A673 (cell line): Measurements from ENCODE around the gene FTCD. TPM values are rescaled to one million over a fixed set of nuclear protein-coding genes. Genes with fewer than 3 reads are reported as not detected.

Source experiments
- BruUV-seq: library from RNA; stranded (reverse); fragments of 400-500 nt; replicated peaks from 2 replicates; lab custom pipeline; 2021; lab: Mats Ljungman, UMichigan
- CTCF ChIA-PET: fragments of 300-600 bp; sonication (Branson Sonifier 250); formaldehyde crosslinking; loops from one replicate; lab custom pipeline; 2022; ENCODE audit warnings: antibody characterized with exemption; lab: Charles Lee
- POLR2A ChIA-PET: fragments of 300-600 bp; sonication (Branson Sonifier 250); formaldehyde crosslinking; loops from one replicate; lab custom pipeline; 2022; ENCODE audit warnings: antibody characterized with exemption; ENCODE audit not compliant: low non-redundant PET; lab: Charles Lee
- DNase-seq: peaks from one replicate; pipeline ENCODE4 v3.0.0-alpha.2; 2015; ENCODE audit warnings: low spot score
- H3K27ac ChIP-seq: fragments of 200-600 bp; sonication (generic); 2 replicates; pipeline ENCODE4 v1.5.1; 2016; ENCODE audit warnings: mixed run types, low read depth, mild to moderate bottlenecking, mixed read lengths, antibody characterized with exemption, low read length; ENCODE audit not compliant: poor library complexity, severe bottlenecking
- H3K27me3 ChIP-seq: fragments of 200-600 bp; sonication (generic); replicated peaks from 2 replicates; pipeline ENCODE4 v1.6.1; 2017; ENCODE audit warnings: mixed run types, low read depth, mild to moderate bottlenecking, mixed read lengths, antibody characterized with exemption, low read length; ENCODE audit not compliant: insufficient read depth, poor library complexity
- H3K36me3 ChIP-seq: fragments of 200-600 bp; sonication (generic); 2 replicates; pipeline ENCODE4 v1.6.1; 2016; ENCODE audit warnings: mixed run types, mild to moderate bottlenecking, mixed read lengths, antibody characterized with exemption, low read length; ENCODE audit not compliant: insufficient read depth, poor library complexity, severe bottlenecking
- H3K4me1 ChIP-seq: fragments of 200-600 bp; sonication (generic); 2 replicates; pipeline ENCODE4 v1.6.1; 2017; ENCODE audit warnings: mixed run types, mild to moderate bottlenecking, mixed read lengths, antibody characterized with exemption, low read length; ENCODE audit not compliant: insufficient read depth, poor library complexity, severe bottlenecking
- H3K4me3 ChIP-seq: fragments of 200-600 bp; sonication (generic); 2 replicates; pipeline ENCODE4 v1.5.1; 2016; ENCODE audit warnings: low read depth, mixed run types, mild to moderate bottlenecking, mixed read lengths, low read length; ENCODE audit not compliant: poor library complexity, severe bottlenecking
- H3K9me3 ChIP-seq: fragments of 200-600 bp; sonication (generic); 2 replicates; pipeline ENCODE4 v1.6.1; 2016; ENCODE audit warnings: mixed run types, low read depth, mild to moderate bottlenecking, mixed read lengths, antibody characterized with exemption, low read length; ENCODE audit not compliant: poor library complexity, severe bottlenecking
- CTCF ChIP-seq: fragments of 300-800, 200-600 bp; sonication (generic); conservative IDR thresholded peaks from 2 replicates; pipeline ENCODE4 v1.5.1; 2017; ENCODE audit warnings: low read depth, mild to moderate bottlenecking, antibody characterized with exemption, low read length, moderate library complexity, mixed read lengths
- EZH2 ChIP-seq: fragments of 200-600 bp; sonication (generic); IDR thresholded peaks from 2 replicates; pipeline ENCODE4 v1.6.1; 2017; ENCODE audit warnings: borderline replicate concordance, low read depth, mild to moderate bottlenecking, mixed read lengths, antibody characterized with exemption, low read length; ENCODE audit not compliant: poor library complexity, severe bottlenecking
- intact Hi-C: fragments of 100-400 bp; cut with micrococcal nuclease; formaldehyde crosslinking; loops from one replicate; pipeline ENCODE4 v1.10.0; 2022; ENCODE audit not compliant: unreplicated experiment
- total RNA-seq: library from RNA; stranded (reverse); gene quantifications from 2 replicates; pipeline ENCODE4 v1.2.3, GENCODE V29; 2021

The FTCD gene
- total RNA-seq, 1 experiment from 2014 or later = 5.4 TPM

GRCh38 chr21:46116776-46117585 lies 38.4 kb downstream of the FTCD start:
- intact Hi-C loops = no loop called here
- H3K27ac ChIP-seq = no peak overlapping the region
- POLR2A ChIA-PET = no interaction called here

DNA sequence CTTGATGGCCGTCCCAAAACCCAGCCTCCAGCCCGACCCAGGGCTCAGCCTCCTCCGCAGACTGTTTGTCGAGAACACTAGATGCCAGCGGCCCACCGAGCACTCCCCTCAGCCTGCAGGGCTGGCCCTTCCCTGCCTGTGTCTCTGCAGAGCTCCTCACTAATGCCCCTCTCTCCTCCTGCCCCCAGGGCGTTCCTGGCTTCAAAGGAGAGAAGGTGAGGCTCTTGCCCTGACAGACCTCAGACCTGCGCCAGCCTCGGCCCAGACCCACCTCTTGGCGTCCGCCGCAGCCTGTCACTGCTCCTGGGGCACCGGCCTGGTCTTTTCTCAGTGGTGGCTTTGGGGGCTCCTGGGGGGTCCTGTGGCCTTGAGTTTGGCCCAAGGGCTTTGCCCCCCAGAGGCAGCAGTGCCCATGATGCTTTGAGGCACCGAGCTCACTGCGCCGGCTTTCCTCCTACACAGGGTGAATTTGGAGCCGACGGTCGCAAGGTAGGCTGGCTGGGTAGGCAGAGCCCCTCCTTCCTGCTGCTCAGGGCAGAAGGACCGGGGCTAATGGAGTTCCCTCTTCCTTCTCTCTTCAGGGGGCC lies 39.1 kb downstream of the FTCD start:
- POLR2A ChIA-PET = no interaction called here
- no peaks in the 10 kb centered on the region for H3K36me3 ChIP-seq

More at GRCh38 chr21:46116776-46117585, 38.4 kb downstream of the FTCD start:
- no peaks in the 10 kb centered on the region for H3K9me3 ChIP-seq
- no TSS peak for BruUV-seq
- TF ChIP-seq EZH2 (no peak), CTCF (no peak)
- no peaks in the 10 kb centered on the region for H3K4me1 ChIP-seq
- no peaks in the 10 kb centered on the region for H3K36me3 ChIP-seq
- DNase-seq = no peak
- CTCF ChIA-PET = no interaction called here
- H3K4me3 ChIP-seq = no peak overlapping the region
- no peaks in the 10 kb centered on the region for H3K27me3 ChIP-seq

DNA sequence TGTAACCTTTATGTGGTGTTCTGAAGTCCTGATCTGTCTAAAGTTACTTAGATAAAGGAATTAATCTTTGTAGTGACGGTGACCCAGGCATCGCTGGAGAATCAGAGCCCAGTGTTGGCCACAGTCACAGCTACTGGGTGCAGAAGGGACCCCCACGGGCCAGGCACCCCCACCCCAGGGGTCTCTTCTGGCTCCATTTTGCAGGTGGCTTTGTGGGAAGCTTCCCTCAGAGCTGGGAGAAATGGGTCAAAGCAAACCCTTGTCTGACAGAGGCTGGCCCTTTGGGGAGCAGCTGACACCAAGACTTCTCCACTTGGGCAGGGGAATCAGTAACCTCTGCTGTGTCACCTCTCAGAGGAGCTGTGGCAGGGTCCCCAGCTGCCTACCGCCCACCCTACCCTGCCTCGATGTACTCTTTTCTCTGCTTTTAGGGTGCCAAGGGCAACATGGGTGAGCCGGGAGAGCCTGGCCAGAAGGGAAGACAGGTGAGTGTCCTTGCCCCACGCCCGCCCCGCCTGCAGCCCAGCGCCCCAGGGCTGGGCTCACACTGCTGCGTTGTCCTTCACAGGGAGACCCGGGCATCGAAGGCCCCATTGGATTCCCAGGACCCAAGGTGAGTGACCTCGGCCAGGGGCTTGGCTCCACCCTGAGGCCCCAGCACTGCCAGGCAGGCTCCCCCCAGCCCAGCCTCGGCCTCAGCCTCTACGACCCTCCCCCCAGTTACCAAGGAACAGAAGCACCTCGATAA lies 39.8 kb downstream of the FTCD start:
- no peak overlapping the region for H3K27ac ChIP-seq
- no TSS peak for BruUV-seq
- intact Hi-C loops = no loop called here
- H3K4me1 ChIP-seq = no peaks in the 10 kb centered on the region
- H3K4me3 ChIP-seq = no peak overlapping the region
- H3K9me3 ChIP-seq = no peaks in the 10 kb centered on the region
- ChIA-PET CTCF (no interaction called here), POLR2A (no interaction called here)
- TF ChIP-seq CTCF (no peak), EZH2 (no peak)
- DNase-seq = no peak
- no peaks in the 10 kb centered on the region for H3K36me3 ChIP-seq
- no peaks in the 10 kb centered on the region for H3K27me3 ChIP-seq

More for the DNA sequence above, 39.1 kb downstream of the FTCD start:
- intact Hi-C loops = no loop called here
- no peaks in the 10 kb centered on the region for H3K4me1 ChIP-seq
- DNase-seq = no peak
- H3K27ac ChIP-seq = no peak overlapping the region
- no TSS peak for BruUV-seq
- no peak for TF ChIP-seq EZH2
- TF ChIP-seq CTCF = no peak
- no peaks in the 10 kb centered on the region for H3K9me3 ChIP-seq
- no peak overlapping the region for H3K4me3 ChIP-seq
- CTCF ChIA-PET = no interaction called here
- no peaks in the 10 kb centered on the region for H3K27me3 ChIP-seq
